ENCODE data around the gene KAZN.

The KAZN gene

GRCh38 chr1:15013767-15014166 lies 415.3 kb downstream of the KAZN start:
- H3K4me3 ChIP-seq (replicated peaks; ENCODE audit: low read depth, low read length), result no peak overlapping the region
- TF ChIP-seq CTCF (IDR thresholded peaks at IDR 0.05; ENCODE audit: low read length, missing control alignments), result no peak
- DNase-seq (ENCODE audit: low read depth), result no peak

GRCh38 chr1:15014516-15014915 lies 416.0 kb downstream of the KAZN start:
- H3K4me3 ChIP-seq (replicated peaks; ENCODE audit: low read depth, low read length), result no peak overlapping the region
- no peak for DNase-seq (ENCODE audit: low read depth)
- no peak for TF ChIP-seq CTCF (IDR thresholded peaks at IDR 0.05; ENCODE audit: low read length, missing control alignments)

GRCh38 chr1:15016001-15016400 lies 417.5 kb downstream of the KAZN start:
- no peak overlapping the region for H3K4me3 ChIP-seq (replicated peaks; ENCODE audit: low read depth, low read length)
- DNase-seq (ENCODE audit: low read depth), result no peak
- TF ChIP-seq CTCF (IDR thresholded peaks at IDR 0.05; ENCODE audit: low read length, missing control alignments), result no peak

- H3K4me3 ChIP-seq (replicated peaks; ENCODE audit: low read depth, low read length), result no peak overlapping the region
- no peak for DNase-seq (ENCODE audit: low read depth)
- TF ChIP-seq CTCF (IDR thresholded peaks at IDR 0.05; ENCODE audit: low read length, missing control alignments), result no peak
These were observed 418.0 kb downstream of the KAZN start for GRCh38 chr1:15016526-15016925.

GRCh38 chr1:15017120-15017519 lies 418.6 kb downstream of the KAZN start:
- no peak overlapping the region for H3K4me3 ChIP-seq (replicated peaks; ENCODE audit: low read depth, low read length)
- TF ChIP-seq CTCF (IDR thresholded peaks at IDR 0.05; ENCODE audit: low read length, missing control alignments), result no peak
- DNase-seq (ENCODE audit: low read depth), result no peak

GRCh38 chr1:15018767-15019166 lies 420.3 kb downstream of the KAZN start:
- TF ChIP-seq CTCF (IDR thresholded peaks at IDR 0.05; ENCODE audit: low read length, missing control alignments), result no peak
- no peak for DNase-seq (ENCODE audit: low read depth)
- H3K4me3 ChIP-seq (replicated peaks; ENCODE audit: low read depth, low read length), result no peak overlapping the region

GRCh38 chr1:15020943-15021745 lies 422.7 kb downstream of the KAZN start:
- DNase-seq (ENCODE audit: low read depth), result no peak
- no peak overlapping the region for H3K4me3 ChIP-seq (replicated peaks; ENCODE audit: low read depth, low read length)
- TF ChIP-seq CTCF (IDR thresholded peaks at IDR 0.05; ENCODE audit: low read length, missing control alignments), result no peak

Data from fibroblast of pulmonary artery (primary cell).